Measurements from ENCODE around the gene PTCD2. TPM values are rescaled to one million over a fixed set of nuclear protein-coding genes. Genes with fewer than 3 reads are reported as not detected.

The PTCD2 gene
- 13.0 to 14.3 TPM (median 13.8 TPM) in 3 replicates for total RNA-seq (2021)
- Bru-seq, nascent RNA: percentile 71 among the genes with signal in this experiment
- long read RNA-seq, experiment 1, full-length matches to known transcripts: 27 of 44 reads
- long read RNA-seq, experiment 1, partial matches to known transcripts: 3 of 44 reads
- long read RNA-seq, experiment 1, other reads (novel, unspliced or antisense): 14 of 44 reads
- long read RNA-seq, experiment 2, full-length matches to known transcripts: 7 of 16 reads
- long read RNA-seq, experiment 2, partial matches to known transcripts: 1 of 16 reads
- long read RNA-seq, experiment 2, other reads (novel, unspliced or antisense): 8 of 16 reads
- long read RNA-seq, experiment 3, full-length matches to known transcripts: 27 of 36 reads
- long read RNA-seq, experiment 3, partial matches to known transcripts: 0 of 36 reads
- long read RNA-seq, experiment 3, other reads (novel, unspliced or antisense): 9 of 36 reads

- H3K4me1 Mint-ChIP-seq: peaks cover 33% of the 10 kb centered on the region
- ChIA-PET POLR2A (interaction anchor here (0.7 to 1.2 kb wide), 6 partner anchors 12 to 510 kb away, joined by 3 to 11 read pairs (median 3); no protein-coding TSS in a partner anchor), CTCF (interaction anchor here (0.6 to 1.6 kb wide), 7 partner anchors 10 to 622 kb away, joined by 3 to 8 read pairs (median 4); no protein-coding TSS in a partner anchor)
- no peaks in the 10 kb centered on the region for H3K27me3 Mint-ChIP-seq (ENCODE audit: low read depth)
- no peaks in the 10 kb centered on the region for H3K9me3 Mint-ChIP-seq
- DNase-seq (ENCODE audit: low spot score) (peak; percentile 97), ATAC-seq (peak; percentile 98)
- peak within 1 kb of the TSS; percentile 100 for H3K4me3 Mint-ChIP-seq
- peak within 1 kb of the TSS; percentile 99 for H3K27ac Mint-ChIP-seq
- H3K36me3 Mint-ChIP-seq: peaks cover 20% of the 10 kb centered on the region
- TF ChIP-seq NR2C2 (CRISPR knock-in tag; IDR thresholded peaks at IDR 0.05): no peak
- TF ChIP-seq MAX (CRISPR knock-in tag; IDR thresholded peaks at IDR 0.05): peak; percentile 90
- no peak for TF ChIP-seq ZNF671 (CRISPR knock-in tag; IDR thresholded peaks at IDR 0.05)
- TF ChIP-seq PRRX2 (CRISPR knock-in tag; IDR thresholded peaks at IDR 0.05): no peak
- no peak; the same call in 1 of the 2 replicates for TF ChIP-seq E2F5 (CRISPR knock-in tag; IDR thresholded peaks at IDR 0.05)
- no peak for TF ChIP-seq MXD4 (CRISPR knock-in tag; IDR thresholded peaks at IDR 0.05; ENCODE audit: borderline replicate concordance)
- TF ChIP-seq CTCF (IDR thresholded peaks at IDR 0.05): no peak
- no peak for TF ChIP-seq ZNF317 (CRISPR knock-in tag; IDR thresholded peaks at IDR 0.05; ENCODE audit: borderline replicate concordance, low read depth)
- TF ChIP-seq FOXK1 (CRISPR knock-in tag; IDR thresholded peaks at IDR 0.05): peak; percentile 82
- TF ChIP-seq PREB (CRISPR knock-in tag; IDR thresholded peaks at IDR 0.05; ENCODE audit: borderline replicate concordance): no peak
- peak; percentile 83 for TF ChIP-seq ZBTB43 (CRISPR knock-in tag; IDR thresholded peaks at IDR 0.05)
- no peak for TF ChIP-seq ZNF281 (CRISPR knock-in tag; IDR thresholded peaks at IDR 0.05)
- no peak for TF ChIP-seq EMX1 (CRISPR knock-in tag; IDR thresholded peaks at IDR 0.05)
- TF ChIP-seq SP1 (CRISPR knock-in tag; conservative IDR thresholded peaks at IDR 0.05): peak; percentile 98
- no peak for TF ChIP-seq USF2 (CRISPR knock-in tag; IDR thresholded peaks at IDR 0.05)
- TF ChIP-seq NR1H2 (CRISPR knock-in tag; IDR thresholded peaks at IDR 0.05): no peak
- no peak for TF ChIP-seq ZSCAN18 (CRISPR knock-in tag; IDR thresholded peaks at IDR 0.05)
- 0 out of 2 replicates have a peak, but pooled peaks have one; percentile 53 for TF ChIP-seq SMAD3 (CRISPR knock-in tag; IDR thresholded peaks at IDR 0.05; ENCODE audit: borderline replicate concordance)
- TF ChIP-seq ZNF416 (CRISPR knock-in tag; IDR thresholded peaks at IDR 0.05): no peak
- no peak for TF ChIP-seq PRDM15 (CRISPR knock-in tag; IDR thresholded peaks at IDR 0.05)
These were observed at the start of gene PTCD2, which contains the start of gene MRPS27 for GRCh38 chr5:72319976-72320752. TSS of gene PTCD2 (plus strand) at chr5:72320373. CDS start at chr5:72320383, 10 bp downstream. TSS of gene MRPS27 (minus strand) at chr5:72320240. CDS start at chr5:72320221, 19 bp downstream.
